GM18520 (cell line): ENCODE measurements around the gene ABCF2.

Source experiments
- ATAC-seq: cut with Tn5 transposase; IDR thresholded peaks from one replicate; pipeline ENCODE4 v1.9.1; 2021; ENCODE audit not compliant: unreplicated experiment

The ABCF2 gene

GRCh38 chr7:151252961-151253711, 26.1 kb upstream of the ABCF2 start:
- no peak for ATAC-seq

- ATAC-seq: no peak
These were observed 25.5 kb upstream of the ABCF2 start for GRCh38 chr7:151252561-151252835.

- no peak for ATAC-seq
These were observed 24.9 kb upstream of the ABCF2 start for GRCh38 chr7:151251689-151252560.

GRCh38 chr7:151251328-151251688, 24.3 kb upstream of the ABCF2 start:
- no peak for ATAC-seq

- ATAC-seq: no peak
These were observed 23.5 kb upstream of the ABCF2 start for GRCh38 chr7:151250181-151251132.

GRCh38 chr7:151249732-151250072, 22.7 kb upstream of the ABCF2 start:
- ATAC-seq: no peak

GRCh38 chr7:151249034-151249731, 22.2 kb upstream of the ABCF2 start:
- ATAC-seq: no peak

- ATAC-seq: no peak
These were observed 21.5 kb upstream of the ABCF2 start, which contains the start of gene SMARCD3 for GRCh38 chr7:151248346-151249033. TSS of gene SMARCD3 (minus strand) at chr7:151248694. CDS start at chr7:151248562, 132 bp downstream.

- no peak for ATAC-seq
These were observed 20.8 kb upstream of the ABCF2 start for GRCh38 chr7:151247611-151248345.

GRCh38 chr7:151246851-151247580, 20.0 kb upstream of the ABCF2 start:
- ATAC-seq: no peak

GRCh38 chr7:151246102-151246850, 19.3 kb upstream of the ABCF2 start:
- no peak for ATAC-seq

GRCh38 chr7:151245360-151246101, 18.5 kb upstream of the ABCF2 start:
- ATAC-seq: no peak

GRCh38 chr7:151244841-151245346, 17.9 kb upstream of the ABCF2 start:
- ATAC-seq: no peak

- ATAC-seq: no peak
These were observed 17.3 kb upstream of the ABCF2 start for GRCh38 chr7:151244196-151244840.

- ATAC-seq: no peak
These were observed 16.6 kb upstream of the ABCF2 start for GRCh38 chr7:151243408-151244195.

GRCh38 chr7:151243045-151243349, 16.0 kb upstream of the ABCF2 start:
- no peak for ATAC-seq
